Activated CD4-positive, alpha-beta T cell treated with anti-CD3 and anti-CD28 coated beads, Interleukin-2, amount 50 U/mL, for 48 hours (primary cell): ENCODE measurements around the gene YTHDF1.

Experiments
- DNase-seq, 2 experiments: peaks; one replicate each; pipeline ENCODE4 v3.0.0-alpha.2; 2020

YTHDF1 gene

GRCh38 chr20:63204362-63204761 lies 11.6 kb downstream of the YTHDF1 start:
- no peak for DNase-seq

GRCh38 chr20:63202811-63203526 lies 13.0 kb downstream of the YTHDF1 start:
- no peak for DNase-seq

GRCh38 chr20:63202021-63202420 lies 13.9 kb downstream of the YTHDF1 start:
- DNase-seq = no peak

GRCh38 chr20:63198606-63199005 lies 17.3 kb downstream of the YTHDF1 start:
- no peak for DNase-seq

- DNase-seq = no peak
These were observed 19.0 kb downstream of the YTHDF1 start for GRCh38 chr20:63196768-63197470.

- DNase-seq = no peak
These were observed 21.1 kb downstream of the YTHDF1 start for GRCh38 chr20:63194797-63195173.

- DNase-seq = no peak
These were observed 21.7 kb downstream of the YTHDF1 start for GRCh38 chr20:63194007-63194796.

GRCh38 chr20:63192721-63193120 lies 23.2 kb downstream of the YTHDF1 start:
- DNase-seq = no peak

GRCh38 chr20:63191400-63191799 lies 24.5 kb downstream of the YTHDF1 start:
- no peak for DNase-seq

GRCh38 chr20:63190828-63191227 lies 25.1 kb downstream of the YTHDF1 start:
- DNase-seq = no peak

- DNase-seq = no peak
These were observed 25.9 kb downstream of the YTHDF1 start for GRCh38 chr20:63189846-63190559.

GRCh38 chr20:63189322-63189642 lies 26.6 kb downstream of the YTHDF1 start:
- no peak for DNase-seq

GRCh38 chr20:63188641-63189321 lies 27.1 kb downstream of the YTHDF1 start:
- DNase-seq = no peak

GRCh38 chr20:63188159-63188442 lies 27.8 kb downstream of the YTHDF1 start:
- no peak for DNase-seq

GRCh38 chr20:63187338-63188158 lies 28.4 kb downstream of the YTHDF1 start:
- DNase-seq = no peak

- DNase-seq = no peak
These were observed 29.2 kb downstream of the YTHDF1 start for GRCh38 chr20:63186528-63187316.

GRCh38 chr20:63186084-63186483 lies 29.8 kb downstream of the YTHDF1 start:
- DNase-seq = no peak

- no peak for DNase-seq
These were observed 30.6 kb downstream of the YTHDF1 start for GRCh38 chr20:63185215-63185796.

- DNase-seq = peak; percentile 65 to 68
These were observed 32.3 kb downstream of the YTHDF1 start for GRCh38 chr20:63183422-63184146.

- no peak for DNase-seq
These were observed 33.0 kb downstream of the YTHDF1 start for GRCh38 chr20:63182946-63183415.
